ENCODE results near the gene CRX.
"Not testable (repeated sequence)": the region's sequence is repeated elsewhere in the genome, so short reads cannot be mapped to it uniquely, and the experiment has no call there.

The CRX gene

DNA sequence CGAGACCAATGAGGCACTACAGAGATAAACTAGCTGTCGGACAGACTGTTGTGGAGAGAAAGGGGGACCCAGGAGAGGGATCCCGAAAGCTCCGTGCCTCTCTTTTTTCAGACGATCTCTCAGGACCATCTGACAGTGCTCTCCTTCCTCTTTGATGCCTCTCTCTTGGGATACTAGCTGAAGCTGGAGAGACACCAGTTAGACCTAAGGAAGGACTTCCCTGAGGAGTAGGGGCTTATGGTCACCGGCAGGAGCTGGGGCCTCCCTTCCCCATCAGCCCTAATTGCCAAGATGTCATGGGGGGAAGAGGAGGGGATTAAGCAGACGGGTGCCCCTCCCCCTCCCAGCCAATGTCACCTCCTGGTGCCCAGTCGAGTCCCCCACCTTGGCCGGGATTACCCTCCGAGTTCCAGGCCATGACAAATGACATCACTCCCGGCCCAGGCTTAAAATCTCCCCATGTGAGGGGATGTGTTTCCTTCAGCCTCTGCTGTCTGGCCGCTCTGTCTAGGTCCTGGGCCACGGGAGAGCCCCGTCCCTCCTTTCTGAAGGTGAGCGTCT, at the start of gene CRX:
Gene CRX (plus strand): TSS at position 478 of the 561 bp plus-strand sequence. CDS start 12,507 bp downstream, outside the sequence.
- no peak for DNase-seq (ENCODE audit: low read depth in 2 of 2)

DNA sequence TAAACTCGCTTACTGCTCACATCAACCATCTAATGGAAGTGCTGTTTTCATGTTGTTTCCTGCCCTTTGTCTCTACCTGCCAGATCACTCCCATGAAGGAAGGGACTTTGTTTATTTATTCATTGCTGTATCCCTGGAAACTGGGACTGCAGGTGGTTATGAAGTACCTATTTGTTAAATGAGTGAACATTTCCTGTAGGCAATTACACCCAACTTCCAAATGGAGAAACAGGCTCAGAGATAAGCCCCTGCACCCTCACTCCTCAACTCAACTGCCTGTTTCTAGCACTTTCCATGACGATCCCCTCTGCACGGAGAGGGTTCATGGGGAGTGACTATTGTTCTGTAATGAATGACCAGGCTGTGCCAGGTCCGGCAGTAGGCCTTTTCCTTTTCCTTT, 45.2 kb upstream of the CRX start:
- no peak for DNase-seq (ENCODE audit: low read depth in 2 of 2)

DNA sequence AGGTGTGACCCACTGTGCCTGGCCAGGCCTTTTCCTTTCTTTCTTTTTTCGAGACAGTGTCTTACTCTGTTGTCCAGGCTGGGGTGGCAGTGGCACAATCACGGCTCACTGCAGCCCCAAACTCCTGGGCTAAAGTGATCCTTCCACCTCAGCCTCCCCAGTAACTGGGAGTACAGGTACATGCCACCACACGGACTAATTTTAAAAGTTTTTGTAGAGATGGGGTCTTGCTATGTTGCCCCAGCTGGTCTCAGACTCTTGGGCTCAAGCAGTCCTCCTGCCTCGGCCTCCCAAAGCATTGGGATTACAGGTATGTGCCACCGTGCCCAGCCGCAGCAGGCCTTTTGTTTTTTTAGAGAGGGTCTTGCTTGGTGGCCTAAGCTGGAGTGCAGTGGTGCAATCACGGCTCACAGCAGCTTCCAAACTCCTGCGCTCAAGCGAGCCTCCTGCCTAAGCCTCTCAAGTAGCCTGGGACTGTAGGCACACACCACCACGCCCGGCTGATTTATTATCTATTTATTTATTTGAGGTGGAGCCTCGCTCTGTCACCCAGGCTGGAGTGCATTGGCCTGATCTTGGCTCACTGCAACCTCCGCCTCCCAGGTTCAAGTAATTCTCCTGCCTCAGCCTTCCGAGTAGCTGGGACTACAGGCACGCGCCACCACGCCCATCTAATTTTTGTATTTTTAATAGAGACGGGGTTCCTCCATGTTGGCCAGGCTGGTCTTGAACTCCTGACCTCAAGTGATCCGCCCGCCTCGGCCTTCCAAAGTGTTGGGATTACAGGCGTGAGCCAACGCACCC, 44.3 kb upstream of the CRX start:
- DNase-seq (ENCODE audit: low read depth in 2 of 2): not testable (repeated sequence)

DNA sequence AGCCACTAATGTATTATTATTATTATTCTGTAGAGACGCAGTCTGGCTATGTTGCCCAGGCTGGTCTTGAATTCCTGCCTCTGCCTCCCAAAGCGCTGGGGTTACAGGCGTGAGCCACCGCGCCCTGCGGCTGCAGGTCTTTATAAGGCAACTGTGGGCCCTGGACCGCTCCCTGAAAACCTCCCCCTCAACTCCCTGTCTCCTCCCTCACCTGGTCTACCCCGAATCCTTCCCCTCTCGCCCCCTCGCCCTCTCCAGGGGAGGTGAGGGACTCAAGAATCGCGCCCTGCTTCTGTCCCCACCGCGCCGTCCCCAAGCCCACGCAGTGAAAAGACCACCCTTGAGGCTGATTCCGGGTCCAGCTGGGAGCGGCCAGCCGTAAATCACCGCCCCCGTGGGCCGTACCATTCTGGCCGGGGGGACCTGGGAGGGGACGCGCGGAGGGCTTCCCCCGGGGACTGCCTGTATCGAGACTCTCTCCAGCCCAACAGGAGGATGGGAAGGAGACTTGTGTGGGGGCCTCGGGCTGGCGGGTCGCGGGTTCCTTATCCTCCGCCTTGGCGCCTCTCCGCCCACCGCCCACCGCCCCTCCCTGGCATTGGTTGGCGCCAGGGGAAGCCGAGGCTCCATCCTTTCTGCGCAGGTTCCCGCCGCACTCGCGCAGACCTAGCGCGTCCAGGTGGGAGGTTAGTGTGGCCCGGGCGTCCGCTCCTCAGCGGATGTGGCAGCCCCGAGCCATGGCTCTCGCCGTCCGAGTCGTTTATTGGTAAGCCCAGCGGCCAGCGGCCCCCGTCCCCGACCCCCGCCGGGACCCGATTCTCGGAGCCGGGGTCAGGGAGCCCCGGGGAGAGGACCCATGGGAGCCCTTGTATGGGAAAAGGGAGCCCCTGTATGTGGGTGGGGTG, 43.4 kb upstream of the CRX start, which contains the start of gene SELENOW:
Gene SELENOW (plus strand): TSS at position 655 of the 905 bp plus-strand sequence. CDS start 83 bp downstream, at position 738.
- DNase-seq (ENCODE audit: low read depth in 2 of 2): peak; percentile 42 to 53

DNA sequence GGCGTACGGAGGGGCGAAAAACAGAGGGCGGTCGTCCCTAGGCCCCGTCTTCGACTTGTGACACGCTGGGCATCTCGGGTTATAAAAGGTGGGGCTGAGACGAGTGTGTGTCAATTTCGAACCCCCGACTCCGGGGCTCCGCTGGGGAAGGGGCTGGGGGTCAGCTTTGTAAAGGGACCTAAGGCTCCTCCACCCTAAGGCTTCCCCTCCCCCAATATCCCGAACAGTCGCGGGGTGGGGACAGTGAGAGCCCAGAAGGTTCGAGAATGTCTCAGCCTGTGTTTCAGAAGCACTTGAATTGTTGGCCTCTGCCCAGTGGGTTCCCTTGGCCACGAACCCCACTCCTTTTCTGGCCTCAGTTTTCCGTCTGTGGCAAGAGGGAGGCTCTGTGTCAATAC, 42.8 kb upstream of the CRX start:
- no peak for DNase-seq (ENCODE audit: low read depth in 2 of 2)

DNA sequence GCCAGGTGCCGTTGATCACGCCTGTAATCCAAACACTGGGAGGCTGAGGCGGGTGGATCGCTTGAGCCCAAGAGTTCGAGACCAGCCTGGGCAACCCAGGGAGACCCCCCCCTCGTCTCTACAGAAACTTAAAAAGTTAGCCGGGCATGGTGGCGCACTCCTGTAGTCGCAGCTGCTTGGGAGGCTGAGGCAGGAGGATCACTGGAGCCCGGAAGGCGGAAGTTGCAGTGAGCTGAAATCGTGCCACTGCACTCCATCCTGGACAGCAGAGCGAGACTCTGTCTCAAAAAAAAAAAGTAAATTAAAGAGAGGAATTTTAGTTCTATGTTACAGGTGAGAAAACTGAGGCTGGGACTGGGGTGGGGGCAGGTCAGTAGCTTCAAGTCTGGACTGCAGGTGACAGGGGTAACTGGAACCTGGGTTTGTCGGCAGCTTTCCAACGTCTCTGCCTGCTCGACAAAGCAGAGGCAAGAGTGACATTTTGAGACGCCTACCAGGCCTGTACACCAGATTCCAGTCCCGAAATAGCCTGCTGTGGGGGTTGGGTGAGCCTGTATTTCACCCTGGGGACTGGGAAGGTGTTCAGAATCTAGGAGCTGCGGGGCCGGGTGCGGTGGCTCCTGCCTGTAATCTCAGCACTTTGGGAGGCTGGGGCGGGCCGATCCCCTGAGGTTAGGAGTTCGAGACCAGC, 42.1 kb upstream of the CRX start:
- DNase-seq (ENCODE audit: low read depth in 2 of 2): no peak

DNA sequence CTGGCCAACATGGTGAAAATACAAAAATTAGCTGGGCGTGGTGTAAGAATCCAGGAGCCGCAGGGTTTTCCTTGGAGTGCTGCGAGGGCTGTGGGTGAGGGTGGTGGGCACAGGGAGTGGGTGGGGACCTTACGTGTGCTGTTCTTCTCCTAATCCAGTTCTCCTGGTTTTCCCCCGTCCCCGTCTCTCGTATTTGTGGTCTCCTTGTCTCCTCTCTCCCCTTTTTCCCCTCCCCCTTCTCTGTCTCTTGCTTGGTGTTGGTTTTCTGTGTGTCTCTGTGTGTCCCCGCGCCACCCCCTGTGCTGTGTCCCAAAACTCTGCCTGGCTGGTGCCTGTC, 41.6 kb upstream of the CRX start:
- no peak for DNase-seq (ENCODE audit: low read depth in 2 of 2)

DNA sequence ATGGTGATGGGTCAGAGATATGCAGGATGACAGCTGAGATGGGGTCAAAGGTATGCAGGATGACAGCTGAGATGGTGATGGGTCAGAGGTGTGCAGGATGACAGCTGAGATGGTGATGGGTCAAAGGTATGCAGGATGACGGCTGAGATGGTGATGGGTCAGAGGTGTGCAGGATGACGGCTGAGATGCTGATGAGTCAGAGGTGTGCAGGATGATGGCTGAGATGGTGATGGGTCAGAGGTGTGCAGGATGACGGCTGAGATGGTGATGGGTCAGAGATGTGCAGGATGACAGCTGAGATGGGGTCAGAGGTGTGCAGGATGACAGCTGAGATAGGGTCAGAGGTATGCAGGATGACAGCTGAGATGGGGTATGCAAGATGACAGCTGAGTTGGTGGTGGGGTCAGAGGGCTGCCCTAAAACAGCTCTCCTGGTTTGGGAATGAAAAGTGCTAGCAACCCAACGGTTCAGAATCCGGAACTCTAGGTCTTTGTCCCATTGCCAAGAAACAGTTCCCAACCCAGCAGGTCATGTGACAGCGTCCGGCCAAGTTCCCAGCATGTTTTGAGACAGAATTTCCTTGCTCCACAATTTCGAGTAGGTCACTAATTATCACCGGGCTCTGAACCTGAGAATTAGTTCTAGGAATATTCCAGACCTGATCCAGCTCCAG, 40.0 kb upstream of the CRX start:
- no peak for DNase-seq (ENCODE audit: low read depth in 2 of 2)

DNA sequence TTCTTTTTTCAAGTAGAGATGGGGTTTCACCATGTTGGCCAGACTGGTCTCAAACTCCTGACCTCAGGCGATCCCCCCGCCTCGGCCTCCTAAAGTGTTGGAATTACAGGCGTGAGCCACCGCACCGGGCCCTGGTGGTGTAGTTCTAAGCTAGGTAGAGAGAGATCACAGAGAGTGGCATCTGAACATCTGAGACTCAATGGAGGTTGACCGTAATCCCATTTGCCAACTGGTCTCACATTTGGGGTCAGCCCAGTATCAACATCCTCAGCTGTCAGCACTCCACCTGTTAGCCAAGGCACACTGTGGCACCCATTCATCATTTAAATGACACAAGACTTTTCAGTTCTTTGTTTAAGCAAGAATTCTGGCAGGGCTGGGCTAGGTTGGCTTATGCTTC, 35.2 kb upstream of the CRX start:
- DNase-seq (ENCODE audit: low read depth in 2 of 2): no peak

DNA sequence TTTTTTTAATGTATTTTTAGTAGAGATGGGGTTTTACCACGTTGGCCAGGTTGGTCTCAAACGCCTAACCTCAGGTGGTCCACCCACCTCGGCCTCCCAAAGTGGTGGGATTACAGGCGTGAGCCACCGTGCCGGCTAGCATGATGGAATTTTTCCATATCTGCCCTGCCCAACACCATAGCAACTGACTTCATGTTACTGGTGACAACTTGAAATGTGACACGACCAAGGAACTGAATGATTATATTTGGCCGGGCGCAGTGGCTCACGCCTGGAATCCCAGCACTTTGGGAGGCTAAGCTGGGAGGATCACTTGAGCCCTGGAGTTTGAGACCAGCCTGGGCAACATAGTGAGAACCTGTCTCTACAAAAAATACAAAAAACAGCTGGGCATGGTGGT, 34.4 kb upstream of the CRX start:
- not testable (repeated sequence) for DNase-seq (ENCODE audit: low read depth in 2 of 2)

DNA sequence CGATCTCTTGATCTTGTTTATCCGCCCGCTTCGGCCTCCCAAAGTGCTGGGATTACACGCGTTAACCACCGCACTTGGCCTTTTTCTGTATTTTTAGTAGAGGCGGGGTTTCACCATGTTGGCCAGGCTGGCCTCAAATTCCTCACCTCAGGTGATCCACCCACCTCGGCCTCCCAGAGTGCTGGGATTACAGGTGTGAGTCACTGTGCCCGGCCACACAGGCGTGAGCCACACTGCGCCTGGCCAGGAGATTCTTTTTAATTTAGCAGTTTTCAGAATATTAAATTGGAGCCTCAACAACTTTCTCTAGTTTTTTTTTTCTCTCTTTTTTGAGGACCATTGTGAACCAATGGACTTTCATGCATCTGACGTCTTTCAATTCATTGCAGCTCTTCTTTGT, 31.9 kb upstream of the CRX start:
- DNase-seq (ENCODE audit: low read depth in 2 of 2): not testable (repeated sequence)

DNA sequence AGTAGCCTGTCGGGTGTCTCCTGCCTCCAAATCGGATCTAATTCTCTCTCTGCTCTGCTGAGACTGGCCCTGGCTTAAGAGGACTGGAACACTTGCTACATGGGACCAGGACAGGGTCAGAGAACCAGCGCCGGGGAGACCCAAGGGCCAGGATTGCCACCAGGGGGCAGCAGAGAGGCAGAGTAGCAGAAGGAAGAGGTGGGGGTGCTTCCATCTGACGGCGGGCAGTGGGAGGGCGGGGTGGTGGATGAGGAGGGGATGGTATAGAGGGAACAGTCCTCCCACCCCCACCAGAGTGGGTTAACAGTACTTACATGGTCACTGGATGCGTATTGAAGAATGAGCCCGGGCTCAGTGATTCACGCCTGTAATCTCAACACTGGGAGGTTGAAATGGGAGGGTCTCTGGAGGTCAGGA, 31.3 kb upstream of the CRX start:
- DNase-seq (ENCODE audit: low read depth in 2 of 2): peak; percentile 64 to 68

DNA sequence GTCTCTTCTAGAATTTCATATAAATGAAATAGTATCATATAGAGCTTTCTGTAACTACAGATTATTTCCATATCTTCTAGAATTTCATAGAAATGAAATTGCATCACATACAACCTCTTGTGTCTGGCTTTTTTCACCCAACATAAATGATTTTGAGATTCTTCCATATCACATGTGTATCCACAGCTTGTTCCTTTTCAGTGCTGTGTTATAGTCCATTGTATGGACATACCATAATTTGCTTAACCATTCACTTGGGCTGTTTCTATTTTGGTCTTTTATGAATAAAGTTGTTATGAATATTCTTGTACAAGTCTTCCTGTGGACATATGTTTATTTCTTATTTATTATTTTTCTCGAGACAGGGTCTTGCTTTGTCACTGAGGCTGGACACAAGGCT, 29.1 kb upstream of the CRX start:
- no peak for DNase-seq (ENCODE audit: low read depth in 2 of 2)

DNA sequence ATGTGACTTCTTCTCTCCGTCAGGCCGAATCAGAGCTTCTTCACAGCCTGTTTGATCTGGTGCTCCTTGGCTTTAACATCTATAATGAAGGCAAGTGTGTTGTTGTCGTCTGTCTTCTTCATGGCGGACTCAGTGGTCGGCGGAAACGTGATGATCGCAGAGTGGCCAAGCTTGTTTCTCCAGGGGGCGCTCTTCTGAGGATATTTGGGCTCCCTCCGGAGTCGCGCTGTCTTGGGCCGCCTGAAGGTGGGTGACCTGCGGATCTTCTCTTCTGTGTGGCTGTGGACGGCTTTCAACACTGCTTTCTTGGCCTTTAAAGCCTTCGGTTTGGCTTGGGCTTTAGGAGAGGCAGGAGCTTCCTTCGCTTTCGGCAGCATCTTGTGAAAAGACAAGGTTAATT, 27.2 kb upstream of the CRX start:
- DNase-seq (ENCODE audit: low read depth in 2 of 2): no peak

DNA sequence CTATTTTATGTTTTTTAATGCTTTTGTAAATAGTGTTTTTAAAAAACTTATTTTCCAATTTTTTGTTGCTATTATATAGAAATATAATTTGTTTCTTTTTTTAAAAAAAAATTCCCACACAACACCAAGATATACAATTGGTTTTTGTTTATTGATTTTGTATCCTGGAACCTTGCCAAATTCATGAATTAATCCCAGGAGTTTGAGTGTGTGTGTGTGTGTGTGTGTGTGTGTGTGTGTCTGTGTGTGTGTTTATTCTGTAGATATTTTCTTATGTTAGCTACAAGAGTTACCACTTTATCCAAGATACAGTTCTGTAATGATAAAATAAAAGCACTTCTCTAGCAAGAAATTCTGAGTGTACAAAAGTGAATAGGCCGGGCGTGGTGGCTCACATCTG, 25.0 kb upstream of the CRX start:
- DNase-seq (ENCODE audit: low read depth in 2 of 2): no peak

DNA sequence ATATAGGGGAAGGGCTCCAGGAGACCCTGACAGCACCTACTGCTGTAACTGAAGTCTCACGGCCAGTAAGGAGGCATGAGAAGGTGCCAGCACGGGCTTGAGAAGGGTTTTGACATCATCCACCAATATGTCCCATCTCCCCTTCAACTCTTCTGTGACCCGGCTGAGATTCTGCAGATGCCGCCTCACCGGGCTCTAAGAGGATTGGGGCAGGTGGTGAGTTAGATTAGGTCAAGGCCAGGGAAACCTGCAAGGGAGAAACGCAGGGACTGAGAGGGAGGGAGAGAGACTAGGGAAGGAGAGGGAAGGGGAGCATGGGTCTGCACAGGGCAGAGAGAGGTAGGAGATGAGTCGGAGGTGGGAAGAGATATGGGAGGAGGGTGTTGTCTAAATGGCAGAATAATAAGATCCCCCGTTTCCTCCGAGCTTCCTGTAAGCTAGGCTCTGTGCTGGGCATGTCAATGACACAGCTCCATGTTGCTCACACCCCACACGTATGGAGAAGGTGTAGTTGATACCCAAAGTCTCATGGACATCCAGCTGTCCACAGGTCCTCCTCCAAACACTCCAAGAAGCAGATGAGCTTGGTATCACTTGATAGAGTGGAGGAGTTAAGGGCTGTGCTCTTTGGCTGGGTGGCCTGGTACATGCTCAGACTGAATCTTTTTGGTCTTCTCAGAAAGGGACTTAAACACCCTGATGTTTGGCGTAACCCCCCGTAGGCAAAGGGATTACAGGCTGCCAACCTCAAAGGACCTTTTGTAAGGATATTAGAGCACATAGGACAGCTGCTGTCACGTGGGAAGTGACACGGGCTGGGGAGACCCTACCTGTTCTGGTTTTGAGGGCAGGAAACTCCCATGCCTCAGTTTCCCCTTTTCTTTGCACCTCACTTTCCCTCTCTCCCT, 23.5 kb upstream of the CRX start:
- no peak for DNase-seq (ENCODE audit: low read depth in 2 of 2)

DNA sequence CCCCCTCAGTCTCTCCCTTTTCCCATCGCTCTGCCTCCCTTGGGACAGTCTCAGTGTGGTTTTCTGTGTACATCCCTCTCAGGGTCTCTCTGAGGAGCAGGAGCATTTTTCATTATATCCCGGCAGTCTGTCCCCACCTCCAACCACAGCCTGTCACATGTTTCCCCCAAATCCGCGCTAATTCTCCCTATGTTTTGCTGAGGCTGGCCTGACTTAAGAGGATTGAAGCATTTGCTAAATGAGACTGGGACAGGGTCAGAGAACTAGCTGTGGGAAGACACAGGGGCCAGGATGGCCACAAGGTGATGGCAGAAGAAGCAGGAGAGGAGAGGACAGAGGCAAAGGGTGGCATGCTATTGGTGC, 22.9 kb upstream of the CRX start:
- no peak for DNase-seq (ENCODE audit: low read depth in 2 of 2)

DNA sequence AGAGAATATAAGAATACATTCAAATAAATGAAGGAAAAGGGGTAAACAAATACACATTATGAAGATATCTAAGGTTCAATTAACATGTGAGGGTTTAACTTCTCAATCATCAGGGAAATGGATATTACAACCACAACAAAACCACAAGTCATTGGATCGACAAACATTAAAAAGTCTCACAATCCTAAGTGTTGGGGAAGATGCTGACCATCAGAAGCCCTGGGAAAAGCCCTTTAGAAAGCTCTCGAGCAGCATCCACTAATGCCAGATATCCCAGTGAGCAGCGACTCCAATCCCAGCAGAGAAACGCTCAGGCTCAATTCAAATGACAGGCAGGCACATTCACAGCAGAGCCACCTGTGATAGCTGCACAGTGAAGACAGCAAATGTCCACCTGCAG, 20.5 kb upstream of the CRX start:
- DNase-seq (ENCODE audit: low read depth in 2 of 2): no peak

DNA sequence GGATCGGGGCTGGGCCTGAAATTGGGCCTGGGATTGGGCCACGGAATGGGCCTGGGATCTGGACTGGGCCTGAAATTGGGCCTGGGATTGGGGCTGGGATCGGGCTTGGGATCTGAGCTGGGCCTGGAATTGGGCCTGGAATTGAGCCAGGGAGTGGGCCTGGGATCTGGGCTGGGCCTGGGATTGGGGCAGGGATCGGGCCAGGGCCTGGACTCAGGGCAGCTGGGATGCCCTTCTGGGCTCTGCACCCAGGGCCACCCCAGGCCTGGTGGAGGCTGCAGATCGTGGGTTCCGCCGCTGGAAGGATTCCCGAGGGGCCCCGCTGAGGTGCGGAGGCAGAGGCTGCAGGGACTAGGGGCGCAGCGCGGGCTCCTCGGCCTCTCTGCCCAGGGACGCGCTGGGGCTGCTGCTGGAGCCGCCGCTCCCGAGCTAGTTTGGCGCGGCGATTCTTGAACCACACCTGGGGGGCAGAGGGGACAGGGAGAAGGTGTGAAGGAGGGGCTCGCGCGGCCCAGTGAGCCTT, 19.2 kb upstream of the CRX start:
- no peak for DNase-seq (ENCODE audit: low read depth in 2 of 2)

DNA sequence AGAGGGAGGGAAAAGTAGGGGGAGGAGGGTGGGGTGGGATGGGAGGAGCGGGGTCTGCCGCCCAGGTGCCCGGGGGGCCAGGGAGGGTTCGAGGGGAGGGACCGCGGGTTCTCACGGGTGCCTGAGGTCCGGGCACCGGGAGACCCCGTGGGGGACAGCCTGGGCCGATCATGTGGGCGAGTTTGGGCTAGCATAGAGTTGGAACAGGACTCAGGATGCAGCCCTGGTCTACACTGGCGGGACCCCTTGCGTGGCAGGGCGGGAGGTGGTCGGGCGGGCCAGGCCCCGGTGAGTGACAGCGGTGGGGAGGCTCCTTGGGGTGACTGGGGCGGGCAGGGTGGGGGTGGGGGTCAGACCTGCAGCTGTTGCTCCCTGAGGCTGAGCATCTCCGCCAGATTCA, 18.6 kb upstream of the CRX start:
- not testable (repeated sequence) for DNase-seq (ENCODE audit: low read depth in 2 of 2)
